Right lobe of liver (tissue), 6 donors: ENCODE results near the gene NPPB. TPM values are rescaled to one million over a fixed set of nuclear protein-coding genes. Genes with fewer than 3 reads are reported as not detected.

Experiments used
- ATAC-seq, 4 donors: fragments of 200-7000 bp; cut with Tn5 transposase; one replicate each; pipeline ENCODE4 v1.9.1; 2020; ENCODE audit warnings: mild to moderate bottlenecking in 4 of 4, moderate library complexity in 4 of 4
- DNase-seq, 3 donors: peaks; one replicate each; pipeline ENCODE4 v3.0.0-alpha.2; 2020
- H3K27ac ChIP-seq, 3 donors: fragments of 200-600 bp; one replicate each; pipeline ENCODE4 v1.8.0; 2022
- H3K27me3 ChIP-seq, 2 donors: fragments of 200-600 bp; one replicate each; pipeline ENCODE4 v1.8.0; 2022
- H3K36me3 ChIP-seq, 4 donors: fragments of 200-600 bp; sonication (generic) in 1 of 4; one replicate each; pipeline versions ENCODE4 v1.5.1 to v1.8.0; 2017 to 2022; ENCODE audit warnings: control low read depth in 1 of 4
- H3K4me1 ChIP-seq, 4 donors: fragments of 200-600 bp; sonication (generic) in 1 of 4; one replicate each; pipeline versions ENCODE4 v1.5.1 to v1.8.0; 2017 to 2022; ENCODE audit warnings: control low read depth in 1 of 4
- H3K4me3 ChIP-seq, 3 donors: fragments of 200-600 bp; one replicate each; pipeline ENCODE4 v1.8.0; 2022
- H3K9me3 ChIP-seq, 4 donors: fragments of 200-600 bp; sonication (generic) in 1 of 4; one replicate each; pipeline versions ENCODE4 v1.5.1 to v1.8.0; 2017 to 2022; ENCODE audit warnings: control low read depth in 1 of 4
- POLR2A ChIP-seq: fragments of 450-650 bp; IDR thresholded peaks from one replicate; pipeline ENCODE4 v1.6.1; 2017; ENCODE audit warnings: antibody characterized with exemption, mild to moderate bottlenecking
- WGBS: methylation state at CpG from one replicate; pipeline ENCODE4 v1.1.6; 2018; ENCODE audit warnings: low coverage, low lambda C conversion rate; ENCODE audit not compliant: insufficient coverage; ENCODE audit errors: missing lambda C conversion rate; 5-methylcytosine and 5-hydroxymethylcytosine counted together
- intact Hi-C, 2 donors: fragments of 100-400 bp; cut with DNase I; formaldehyde crosslinking; loops; one replicate each; pipeline versions ENCODE4 v1.11.2 to v1.14.1; 2022
- total RNA-seq, 6 experiments: library from RNA; depleted of rRNA in 2 of 6; stranded (reverse); fragments of >200 nt in 2 of 6; fragmentation: NEBNext Ultra II Directional in 3 of 6; extraction: Animal tissue kit (Norgen Biotek cat#: 25700) in 3 of 6; gene quantifications; one replicate each; pipeline versions ENCODE4 v1.1.0 to v1.2.4, GENCODE V29; 2016 to 2023
- TF ChIP-seq, protein P1 (sequence below), 4 donors: fragments of 200-600 bp in 3 of 4; fragments of 450-650 bp in 1 of 4; IDR thresholded peaks; one replicate each; pipeline versions ENCODE4 v1.5.1 to v1.8.0; 2016 to 2022; ENCODE audit warnings: antibody characterized with exemption in 4 of 4, mild to moderate bottlenecking in 2 of 4
- donor health status: DM: no; HTN: yes; CAD: no.
- donor health status: DM: no; HTN: no; CAD: no.
- donor health status: DM: no; HTN: no; CAD: no.
- donor health status: DM: no; HTN: yes; CAD: no.
- donor health status: DM: no; HTN: yes; CAD: no.

NPPB gene
- total RNA-seq, 6 experiments from 2014 or later = 0.44 TPM; not detected in 5

- DNase-seq = no peak
- Histone ChIP-seq H3K27ac (no peak overlapping the region), H3K4me1 (no peaks in the 10 kb centered on the region), H3K4me3 (no peak overlapping the region), H3K9me3 (no peaks in the 10 kb centered on the region), H3K27me3 (no peaks in the 10 kb centered on the region), H3K36me3 (peaks cover under 1 to 81% (median 21%) of the 10 kb centered on the region in 4 donors)
- WGBS = no CpG with 5 or more reads among the region's 19 CpGs
- intact Hi-C loops = no loop called here
- no peak for TF ChIP-seq POLR2A
- TF ChIP-seq, protein P1, sequence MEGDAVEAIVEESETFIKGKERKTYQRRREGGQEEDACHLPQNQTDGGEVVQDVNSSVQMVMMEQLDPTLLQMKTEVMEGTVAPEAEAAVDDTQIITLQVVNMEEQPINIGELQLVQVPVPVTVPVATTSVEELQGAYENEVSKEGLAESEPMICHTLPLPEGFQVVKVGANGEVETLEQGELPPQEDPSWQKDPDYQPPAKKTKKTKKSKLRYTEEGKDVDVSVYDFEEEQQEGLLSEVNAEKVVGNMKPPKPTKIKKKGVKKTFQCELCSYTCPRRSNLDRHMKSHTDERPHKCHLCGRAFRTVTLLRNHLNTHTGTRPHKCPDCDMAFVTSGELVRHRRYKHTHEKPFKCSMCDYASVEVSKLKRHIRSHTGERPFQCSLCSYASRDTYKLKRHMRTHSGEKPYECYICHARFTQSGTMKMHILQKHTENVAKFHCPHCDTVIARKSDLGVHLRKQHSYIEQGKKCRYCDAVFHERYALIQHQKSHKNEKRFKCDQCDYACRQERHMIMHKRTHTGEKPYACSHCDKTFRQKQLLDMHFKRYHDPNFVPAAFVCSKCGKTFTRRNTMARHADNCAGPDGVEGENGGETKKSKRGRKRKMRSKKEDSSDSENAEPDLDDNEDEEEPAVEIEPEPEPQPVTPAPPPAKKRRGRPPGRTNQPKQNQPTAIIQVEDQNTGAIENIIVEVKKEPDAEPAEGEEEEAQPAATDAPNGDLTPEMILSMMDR (IDR thresholded peaks at IDR 0.05) = no peak
- no peak for ATAC-seq
Observed at GRCh38 chr1:11828511-11828910, 30.2 kb downstream of the NPPB start.

- H3K4me3 ChIP-seq = no peak overlapping the region
- no peaks in the 10 kb centered on the region for H3K9me3 ChIP-seq
- no peaks in the 10 kb centered on the region for H3K27me3 ChIP-seq
- TF ChIP-seq POLR2A = no peak
- TF ChIP-seq, protein P1 (IDR thresholded peaks at IDR 0.05) = no peak
- WGBS = 100% methylated on average over 1 of the region's 9 CpGs
- ATAC-seq = no peak
- no peaks in the 10 kb centered on the region for H3K4me1 ChIP-seq
- intact Hi-C loops = no loop called here
- no peak for DNase-seq
- H3K36me3 ChIP-seq = peaks cover 0 to 83% (median 18%) of the 10 kb centered on the region in 4 donors
- H3K27ac ChIP-seq = no peak overlapping the region
Observed at GRCh38 chr1:11826946-11827345, 31.8 kb downstream of the NPPB start.

DNA sequence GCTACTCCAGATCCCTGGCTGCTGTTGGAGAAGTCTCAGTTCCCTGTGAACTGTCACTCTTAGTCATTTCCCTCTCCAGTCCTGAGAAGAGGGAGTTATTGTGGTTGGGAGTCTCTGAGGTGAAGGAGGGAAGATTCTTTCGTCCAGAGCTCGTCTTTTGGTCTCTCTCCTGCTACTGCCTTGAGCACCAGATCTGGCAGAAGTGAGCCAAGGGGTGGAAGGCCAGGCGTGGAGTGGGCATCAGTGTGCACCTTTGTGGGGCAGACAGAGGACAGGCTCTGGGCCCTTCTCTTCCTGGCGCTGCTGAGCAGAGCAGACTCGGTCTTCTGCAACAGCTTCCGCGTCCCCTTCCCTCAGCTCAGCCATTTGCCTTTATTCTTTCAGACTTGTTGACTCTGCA lies 33.6 kb downstream of the NPPB start:
- DNase-seq = no peak
- 87% methylated on average over 6 of the region's 7 CpGs for WGBS
- intact Hi-C loops = no loop called here

GRCh38 chr1:11823366-11824137 lies 35.2 kb downstream of the NPPB start:
- Histone ChIP-seq H3K36me3 (peaks cover 0 to 84% (median 22%) of the 10 kb centered on the region in 4 donors), H3K9me3 (no peaks in the 10 kb centered on the region), H3K27me3 (no peaks in the 10 kb centered on the region), H3K27ac (no peak overlapping the region), H3K4me1 (no peaks in the 10 kb centered on the region), H3K4me3 (no peak overlapping the region)
- DNase-seq (no peak), ATAC-seq (no peak)
- intact Hi-C loops = no loop called here
- TF ChIP-seq, protein P1 (IDR thresholded peaks at IDR 0.05) = no peak
- TF ChIP-seq POLR2A = no peak
- 80% methylated on average over 11 of the region's 17 CpGs for WGBS

More for the DNA sequence above, 33.6 kb downstream of the NPPB start:
- no peaks in the 10 kb centered on the region for H3K4me1 ChIP-seq
- no peaks in the 10 kb centered on the region for H3K9me3 ChIP-seq
- no peak for TF ChIP-seq POLR2A
- TF ChIP-seq, protein P1 (IDR thresholded peaks at IDR 0.05) = no peak
- H3K27ac ChIP-seq = no peak overlapping the region
- H3K4me3 ChIP-seq = no peak overlapping the region
- peaks cover 0 to 82% (median 18%) of the 10 kb centered on the region in 4 donors for H3K36me3 ChIP-seq
- ATAC-seq = no peak
- no peaks in the 10 kb centered on the region for H3K27me3 ChIP-seq
